DND-41 (cell line): ENCODE results near the gene ATP8A2.
"Not testable (repeated sequence)": the region's sequence is repeated elsewhere in the genome, so short reads cannot be mapped to it uniquely, and the experiment has no call there.

ENCODE experiments used
- ATAC-seq: fragments of 200-7000 bp; cut with Tn5 transposase; 3 replicates; pipeline ENCODE4 v1.9.1; 2021; ENCODE audit warnings: low read depth; ENCODE audit not compliant: insufficient read depth
- DNase-seq: peaks from one replicate; pipeline ENCODE4 v3.0.0-alpha.2; 2020
- H2AFZ ChIP-seq: 2 replicates; pipeline ENCODE4 v1.6.0; 2012; ENCODE audit warnings: low read depth, low read length
- H3K27ac ChIP-seq: 2 replicates; pipeline ENCODE4 v1.5.1; 2012; ENCODE audit warnings: low read length, inconsistent platforms
- H3K27me3 ChIP-seq: fragments of 200-600 bp; sonication (generic); 2 replicates; pipeline ENCODE4 v1.6.0; 2012; ENCODE audit warnings: low read length, mild to moderate bottlenecking, inconsistent platforms; ENCODE audit not compliant: insufficient read depth, poor library complexity
- H3K36me3 ChIP-seq: 2 replicates; pipeline ENCODE4 v1.5.1; 2012; ENCODE audit warnings: low read length, inconsistent platforms; ENCODE audit not compliant: insufficient read depth
- H3K4me1 ChIP-seq: 2 replicates; pipeline ENCODE4 v1.5.1; 2012; ENCODE audit warnings: mild to moderate bottlenecking, low read length; ENCODE audit not compliant: insufficient read depth
- H3K4me2 ChIP-seq: 2 replicates; pipeline ENCODE4 v1.6.0; 2012; ENCODE audit warnings: mild to moderate bottlenecking, moderate library complexity, low read length, inconsistent platforms; ENCODE audit not compliant: insufficient read depth
- H3K4me3 ChIP-seq, 2 experiments: fragments of 200-600 bp in 1 of 2; shearing (Covaris generic) in 1 of 2; 2 replicates each; pipeline ENCODE4 v1.5.1; 2012 to 2016; ENCODE audit warnings: inconsistent platforms in 2 of 2, low read length in 2 of 2, mild to moderate bottlenecking in 2 of 2, low read depth in 1 of 2, moderate library complexity in 1 of 2
- H3K79me2 ChIP-seq: 2 replicates; pipeline ENCODE4 v1.6.0; 2012; ENCODE audit warnings: low read length, inconsistent platforms; ENCODE audit not compliant: insufficient read depth
- H3K9ac ChIP-seq: 2 replicates; pipeline ENCODE4 v1.6.0; 2012; ENCODE audit warnings: low read depth, mild to moderate bottlenecking, inconsistent platforms, low read length, moderate library complexity
- H3K9me3 ChIP-seq: 2 replicates; pipeline ENCODE4 v1.5.1; 2012; ENCODE audit warnings: low read length, moderate library complexity, mild to moderate bottlenecking, inconsistent platforms; ENCODE audit not compliant: insufficient read depth, severe bottlenecking
- H4K20me1 ChIP-seq: 2 replicates; pipeline ENCODE4 v1.6.0; 2012; ENCODE audit warnings: low read length; ENCODE audit not compliant: insufficient read depth
- CTCF ChIP-seq: IDR thresholded peaks from 2 replicates; pipeline ENCODE4 v1.5.1; 2012; ENCODE audit warnings: borderline replicate concordance, low read length, moderate library complexity, mild to moderate bottlenecking; ENCODE audit not compliant: poor library complexity, severe bottlenecking; ENCODE audit errors: extremely low read depth
- EZH2 ChIP-seq: IDR thresholded peaks from 3 replicates; pipeline ENCODE4 v1.6.1; 2012; ENCODE audit warnings: borderline replicate concordance, low read depth, mild to moderate bottlenecking, moderate library complexity, low read length, inconsistent platforms; ENCODE audit not compliant: severe bottlenecking

Gene ATP8A2

DNA sequence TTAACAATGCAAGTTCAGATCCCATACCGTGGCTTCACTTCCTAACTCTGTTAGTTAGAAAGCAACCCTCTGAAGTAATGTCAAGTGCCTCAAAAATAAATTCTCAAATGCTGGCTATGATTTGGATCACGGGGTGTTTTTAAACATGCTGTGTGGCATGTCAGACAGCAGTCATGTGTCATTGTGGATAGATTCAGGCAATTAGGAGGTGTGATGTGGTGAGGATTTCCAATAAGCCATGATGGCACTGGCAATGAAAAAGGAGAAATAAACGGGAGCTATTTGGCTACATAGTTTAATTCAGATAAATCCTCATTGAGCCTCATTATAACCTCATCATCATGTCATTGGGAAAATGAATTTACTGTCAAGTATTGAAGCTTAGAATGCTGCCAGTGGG, 130.3 kb downstream of the ATP8A2 start:
- H3K27me3 ChIP-seq: peaks cover 8% of the 10 kb centered on the region

GRCh38 chr13:25502551-25502950, 130.8 kb downstream of the ATP8A2 start:
- Histone ChIP-seq H3K4me1 (no peaks in the 10 kb centered on the region), H4K20me1 (no peaks in the 10 kb centered on the region), H2AFZ (no peak overlapping the region), H3K4me3 (no peak overlapping the region), H3K9me3 (no peaks in the 10 kb centered on the region), H3K9ac (no peak overlapping the region), H3K27ac (no peak overlapping the region), H3K36me3 (no peaks in the 10 kb centered on the region), H3K27me3 (peaks cover 8% of the 10 kb centered on the region), H3K4me2 (no peak overlapping the region), H3K79me2 (no peaks in the 10 kb centered on the region)
- no peak for TF ChIP-seq EZH2
- TF ChIP-seq CTCF: no peak
- no peak for ATAC-seq
- no peak for DNase-seq

More for the DNA sequence above, 130.3 kb downstream of the ATP8A2 start:
- TF ChIP-seq CTCF (no peak), EZH2 (no peak)
- H3K79me2 ChIP-seq: no peaks in the 10 kb centered on the region
- no peak overlapping the region for H3K4me3 ChIP-seq
- no peaks in the 10 kb centered on the region for H3K9me3 ChIP-seq
- ATAC-seq: no peak
- H2AFZ ChIP-seq: no peak overlapping the region
- no peak overlapping the region for H3K27ac ChIP-seq
- H3K4me2 ChIP-seq: no peak overlapping the region
- no peaks in the 10 kb centered on the region for H3K4me1 ChIP-seq
- DNase-seq: no peak
- no peak overlapping the region for H3K9ac ChIP-seq
- H3K36me3 ChIP-seq: no peaks in the 10 kb centered on the region
- no peaks in the 10 kb centered on the region for H4K20me1 ChIP-seq

GRCh38 chr13:25503856-25504255, 132.1 kb downstream of the ATP8A2 start:
- TF ChIP-seq CTCF (no peak), EZH2 (no peak)
- no peak overlapping the region for H3K9ac ChIP-seq
- no peaks in the 10 kb centered on the region for H4K20me1 ChIP-seq
- no peak overlapping the region for H3K4me3 ChIP-seq
- no peaks in the 10 kb centered on the region for H3K9me3 ChIP-seq
- no peak overlapping the region for H3K27ac ChIP-seq
- no peaks in the 10 kb centered on the region for H3K4me1 ChIP-seq
- no peak overlapping the region for H3K4me2 ChIP-seq
- peaks cover 8% of the 10 kb centered on the region for H3K27me3 ChIP-seq
- no peak overlapping the region for H2AFZ ChIP-seq
- no peaks in the 10 kb centered on the region for H3K79me2 ChIP-seq
- no peaks in the 10 kb centered on the region for H3K36me3 ChIP-seq
- DNase-seq (no peak), ATAC-seq (no peak)

- H3K4me2 ChIP-seq: no peak overlapping the region
- no peak overlapping the region for H3K4me3 ChIP-seq
- H3K9ac ChIP-seq: no peak overlapping the region
- no peak for DNase-seq
- TF ChIP-seq EZH2: no peak
- TF ChIP-seq CTCF: no peak
- H3K79me2 ChIP-seq: no peaks in the 10 kb centered on the region
- no peak for ATAC-seq
- H3K36me3 ChIP-seq: no peaks in the 10 kb centered on the region
- no peaks in the 10 kb centered on the region for H3K27me3 ChIP-seq
- H2AFZ ChIP-seq: no peak overlapping the region
- H3K27ac ChIP-seq: no peak overlapping the region
- peaks cover 7% of the 10 kb centered on the region; the same call in 1 of the 2 replicates for H3K4me1 ChIP-seq
- H3K9me3 ChIP-seq: peaks cover 5% of the 10 kb centered on the region
- no peaks in the 10 kb centered on the region for H4K20me1 ChIP-seq
Observed at GRCh38 chr13:25507841-25508240, 136.1 kb downstream of the ATP8A2 start.

- H3K4me2 ChIP-seq, H3K27ac ChIP-seq, H3K9ac ChIP-seq, ATAC-seq, DNase-seq, H4K20me1 ChIP-seq, H3K9me3 ChIP-seq, H3K4me1 ChIP-seq, H3K4me3 ChIP-seq, H3K79me2 ChIP-seq, H3K27me3 ChIP-seq, H2AFZ ChIP-seq, H3K36me3 ChIP-seq: not testable (repeated sequence)
Observed at GRCh38 chr13:25513060-25513459, 141.3 kb downstream of the ATP8A2 start.
